HPDE6-E6E7 (cell line): Measurements from ENCODE around the gene SHE.

Source experiments
- DNase-seq: peaks from one replicate; pipeline ENCODE4 v3.0.0; 2011; ENCODE audit warnings: missing footprints; ENCODE audit errors: extremely low spot score

SHE gene

GRCh38 chr1:154446789-154447188 is 55.4 kb downstream of the SHE start:
- no peak for DNase-seq

GRCh38 chr1:154446292-154446691 is 55.9 kb downstream of the SHE start:
- no peak for DNase-seq

- no peak for DNase-seq
Observed at GRCh38 chr1:154445040-154445472, 57.2 kb downstream of the SHE start.

- no peak for DNase-seq
Observed at GRCh38 chr1:154443274-154444013, 58.8 kb downstream of the SHE start.

GRCh38 chr1:154442006-154442740 is 60.0 kb downstream of the SHE start:
- no peak for DNase-seq

GRCh38 chr1:154441241-154441888 is 60.8 kb downstream of the SHE start:
- no peak for DNase-seq

- DNase-seq: no peak
Observed at GRCh38 chr1:154440036-154440804, 62.0 kb downstream of the SHE start.

- DNase-seq: no peak
Observed at GRCh38 chr1:154436433-154436832, 65.8 kb downstream of the SHE start.

- DNase-seq: no peak
Observed at GRCh38 chr1:154435599-154436200, 66.5 kb downstream of the SHE start.

- DNase-seq: no peak
Observed at GRCh38 chr1:154434346-154435085, 67.7 kb downstream of the SHE start.

- peak; percentile 88 for DNase-seq
Observed at GRCh38 chr1:154433161-154433764, 68.9 kb downstream of the SHE start.

GRCh38 chr1:154431586-154432373 is 70.4 kb downstream of the SHE start:
- DNase-seq: no peak

GRCh38 chr1:154430903-154431302 is 71.3 kb downstream of the SHE start:
- DNase-seq: no peak

GRCh38 chr1:154429841-154430611 is 72.2 kb downstream of the SHE start:
- no peak for DNase-seq
